Activated naive CD4-positive, alpha-beta T cell treated with anti-CD3 and anti-CD28 coated beads for 36 hours (primary cell): Measurements from ENCODE around the gene MICU2. TPM values are rescaled to one million over a fixed set of nuclear protein-coding genes. Genes with fewer than 3 reads are reported as not detected.
"Not testable (repeated sequence)": the region's sequence is repeated elsewhere in the genome, so short reads cannot be mapped to it uniquely, and the experiment has no call there.

ENCODE experiments used
- CTCF ChIA-PET: fragments of 350-600 bp; sonication (Branson Sonifier 250); formaldehyde crosslinking; loops from one replicate; lab custom pipeline; 2021; ENCODE audit warnings: antibody characterized with exemption; lab: Charles Lee
- DNase-seq: peaks from one replicate; pipeline ENCODE4 v3.0.0-alpha.2; 2020
- H3K27ac Mint-ChIP-seq: one replicate; pipeline ENCODE4 v1.8.0; 2021; ENCODE audit warnings: mild to moderate bottlenecking, mixed read lengths
- H3K27me3 Mint-ChIP-seq: one replicate; pipeline ENCODE4 v1.8.0; 2021; ENCODE audit warnings: low read depth, mixed read lengths
- H3K36me3 Mint-ChIP-seq: one replicate; pipeline ENCODE4 v1.8.0; 2021; ENCODE audit warnings: low read depth, mixed read lengths
- H3K4me1 Mint-ChIP-seq: one replicate; pipeline ENCODE4 v1.8.0; 2021; ENCODE audit warnings: low read depth, mixed read lengths
- H3K4me3 Mint-ChIP-seq: one replicate; pipeline ENCODE4 v1.8.0; 2021; ENCODE audit warnings: mild to moderate bottlenecking, moderate library complexity, mixed read lengths
- H3K9me3 Mint-ChIP-seq: one replicate; pipeline ENCODE4 v1.8.0; 2021; ENCODE audit warnings: mixed read lengths
- intact Hi-C: fragments of 100-400 bp; cut with micrococcal nuclease; formaldehyde crosslinking; loops from one replicate; pipeline ENCODE4 v1.15.1; 2023
- total RNA-seq, 2 experiments: library from RNA; stranded (reverse); gene quantifications; one replicate each; pipeline ENCODE4 v1.2.3, GENCODE V29; 2021

The MICU2 gene
- total RNA-seq, 2 experiments from 2014 or later, result 27.5 to 28.2 TPM

DNA sequence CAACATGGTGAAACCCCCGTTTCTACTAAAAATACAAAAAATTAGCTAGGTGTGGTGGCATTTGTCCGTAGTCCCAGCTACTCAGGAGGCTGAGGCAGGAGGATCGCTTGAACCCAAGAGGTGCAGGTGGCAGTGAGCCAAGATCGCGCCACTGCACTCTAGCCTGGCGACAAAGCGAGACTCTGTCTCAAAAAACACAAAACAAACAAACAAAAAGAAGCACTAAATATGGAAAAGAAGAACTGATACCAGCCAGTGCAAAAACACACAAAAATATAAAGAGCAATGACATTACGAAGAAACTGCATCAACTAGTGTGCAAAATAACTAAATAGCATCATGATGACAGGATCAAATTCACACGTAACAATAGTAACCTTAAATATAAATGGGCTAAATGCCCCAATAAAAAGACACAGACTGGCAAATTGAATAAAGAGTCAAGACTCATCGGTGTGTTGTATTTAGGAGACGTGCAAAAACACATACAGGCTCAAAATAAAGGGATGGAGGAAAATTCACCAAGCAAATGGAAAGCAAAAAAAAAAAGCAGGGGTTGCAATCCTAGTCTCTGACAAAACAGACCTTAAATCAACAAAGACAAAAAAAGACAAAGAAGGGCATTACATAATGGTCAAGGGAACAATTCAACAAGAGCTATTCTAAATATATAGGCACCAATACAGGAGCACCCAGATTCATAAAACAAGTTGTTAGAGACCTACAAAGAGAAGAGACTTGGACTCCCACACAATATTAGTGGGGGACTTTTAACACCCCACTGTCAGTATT lies 13.1 kb downstream of the MICU2 start:
- H3K4me3 Mint-ChIP-seq, intact Hi-C loops, DNase-seq, H3K9me3 Mint-ChIP-seq, H3K27ac Mint-ChIP-seq, H3K27me3 Mint-ChIP-seq: not testable (repeated sequence)
- CTCF ChIA-PET, result interaction anchor here (0.6 to 0.7 kb wide), 3 partner anchors 18 to 1145 kb away, joined by 3 to 5 read pairs (median 4); no protein-coding TSS in a partner anchor
- peaks cover 77% of the 10 kb centered on the region for H3K4me1 Mint-ChIP-seq
- H3K36me3 Mint-ChIP-seq, result peaks cover 18% of the 10 kb centered on the region

GRCh38 chr13:21590231-21590630 lies 13.7 kb downstream of the MICU2 start:
- H3K4me1 Mint-ChIP-seq, result peaks cover 70% of the 10 kb centered on the region
- CTCF ChIA-PET, result interaction anchor here (0.6 kb wide), 1 partner anchor 76 kb away, joined by 3 read pairs; no protein-coding TSS in a partner anchor
- H3K27ac Mint-ChIP-seq, result no peak overlapping the region
- H3K27me3 Mint-ChIP-seq, result no peaks in the 10 kb centered on the region
- H3K9me3 Mint-ChIP-seq, result peaks cover 4% of the 10 kb centered on the region
- intact Hi-C loops, result no loop called here
- no peak for DNase-seq
- H3K4me3 Mint-ChIP-seq, result no peak overlapping the region
- H3K36me3 Mint-ChIP-seq, result peaks cover 17% of the 10 kb centered on the region

DNA sequence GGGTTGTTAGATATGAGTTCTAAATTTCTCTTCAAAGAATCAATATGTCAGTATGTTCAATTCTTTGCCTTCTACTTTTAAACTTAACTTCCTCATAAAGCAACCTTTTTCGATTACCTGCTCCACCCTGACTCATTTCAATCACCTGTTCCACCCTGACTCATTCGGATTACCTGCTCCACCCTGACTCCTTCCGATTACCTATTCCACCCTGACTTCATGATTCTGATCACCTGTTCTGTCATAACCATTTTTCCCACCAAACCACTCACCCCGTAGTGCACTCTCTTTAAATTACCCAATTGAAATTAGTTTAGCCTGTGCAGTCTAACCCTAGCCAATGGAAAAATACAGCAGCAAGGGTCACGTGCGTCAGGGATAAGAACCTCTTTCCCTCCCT lies 14.5 kb downstream of the MICU2 start:
- peaks cover 19% of the 10 kb centered on the region for H3K36me3 Mint-ChIP-seq
- H3K4me3 Mint-ChIP-seq, CTCF ChIA-PET: not testable (repeated sequence)

DNA sequence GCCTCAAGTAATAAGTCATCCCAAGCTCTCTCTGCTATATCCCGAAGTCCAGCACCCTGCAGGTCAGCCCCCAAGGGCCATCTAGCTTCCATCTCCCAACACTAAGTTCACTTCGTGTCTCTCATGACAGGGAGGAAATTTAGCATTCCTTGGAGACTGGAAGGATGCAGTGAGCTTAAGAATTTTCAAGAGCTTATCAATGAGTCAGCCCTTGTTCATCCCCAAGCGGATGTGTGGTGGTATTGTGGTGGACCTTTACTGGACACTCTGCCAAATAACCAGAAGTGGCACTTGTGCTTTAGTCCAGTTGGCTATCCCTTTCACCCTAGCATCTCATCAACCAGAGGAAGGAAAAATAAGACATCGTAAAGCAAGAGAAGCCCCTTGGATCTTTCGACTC lies 15.6 kb downstream of the MICU2 start:
- H3K27me3 Mint-ChIP-seq, intact Hi-C loops, H3K9me3 Mint-ChIP-seq, H3K27ac Mint-ChIP-seq, DNase-seq, H3K4me3 Mint-ChIP-seq: not testable (repeated sequence)
- CTCF ChIA-PET, result interaction anchor here (0.6 kb wide), 1 partner anchor 432 kb away, joined by 4 read pairs; no protein-coding TSS in a partner anchor
- Mint-ChIP-seq H3K4me1 (peaks cover 55% of the 10 kb centered on the region), H3K36me3 (peaks cover 23% of the 10 kb centered on the region)

More for the DNA sequence above, 14.5 kb downstream of the MICU2 start:
- H3K9me3 Mint-ChIP-seq, H3K27ac Mint-ChIP-seq, H3K27me3 Mint-ChIP-seq, intact Hi-C loops, DNase-seq: not testable (repeated sequence)
- peaks cover 65% of the 10 kb centered on the region for H3K4me1 Mint-ChIP-seq

- Mint-ChIP-seq H3K4me1 (peaks cover 44% of the 10 kb centered on the region), H3K4me3 (no peak overlapping the region), H3K36me3 (peaks cover 28% of the 10 kb centered on the region), H3K27ac (no peak overlapping the region), H3K27me3 (no peaks in the 10 kb centered on the region), H3K9me3 (peaks cover 16% of the 10 kb centered on the region)
- DNase-seq, result no peak
- CTCF ChIA-PET, result interaction anchor here (0.7 kb wide), 1 partner anchor 19 kb away, joined by 3 read pairs; the partner anchor contains the start of gene MICU2
- intact Hi-C loops, result no loop called here
These were observed 18.9 kb downstream of the MICU2 start for GRCh38 chr13:21584973-21585592.

GRCh38 chr13:21583478-21583877 lies 20.5 kb downstream of the MICU2 start:
- CTCF ChIA-PET, result interaction anchor here (0.9 kb wide), 1 partner anchor 105 kb away, joined by 3 read pairs; no protein-coding TSS in a partner anchor
- Mint-ChIP-seq H3K4me3 (no peak overlapping the region), H3K4me1 (peaks cover 33% of the 10 kb centered on the region), H3K27me3 (no peaks in the 10 kb centered on the region), H3K36me3 (peaks cover 20% of the 10 kb centered on the region), H3K27ac (no peak overlapping the region), H3K9me3 (peaks cover 16% of the 10 kb centered on the region)
- no peak for DNase-seq
- intact Hi-C loops, result no loop called here

- Mint-ChIP-seq H3K36me3 (peaks cover 20% of the 10 kb centered on the region), H3K9me3 (peaks cover 16% of the 10 kb centered on the region), H3K27ac (no peak overlapping the region), H3K4me3 (no peak overlapping the region), H3K27me3 (no peaks in the 10 kb centered on the region), H3K4me1 (peaks cover 34% of the 10 kb centered on the region)
- intact Hi-C loops, result loop anchor here (1.0 kb wide), 1 partner anchor 24 kb away; the partner anchor contains the start of gene MICU2
- DNase-seq, result no peak
- CTCF ChIA-PET, result interaction anchor here (0.6 kb wide), 1 partner anchor 13 kb away, joined by 4 read pairs; no protein-coding TSS in a partner anchor
These were observed 23.2 kb downstream of the MICU2 start for GRCh38 chr13:21580736-21581135.

DNA sequence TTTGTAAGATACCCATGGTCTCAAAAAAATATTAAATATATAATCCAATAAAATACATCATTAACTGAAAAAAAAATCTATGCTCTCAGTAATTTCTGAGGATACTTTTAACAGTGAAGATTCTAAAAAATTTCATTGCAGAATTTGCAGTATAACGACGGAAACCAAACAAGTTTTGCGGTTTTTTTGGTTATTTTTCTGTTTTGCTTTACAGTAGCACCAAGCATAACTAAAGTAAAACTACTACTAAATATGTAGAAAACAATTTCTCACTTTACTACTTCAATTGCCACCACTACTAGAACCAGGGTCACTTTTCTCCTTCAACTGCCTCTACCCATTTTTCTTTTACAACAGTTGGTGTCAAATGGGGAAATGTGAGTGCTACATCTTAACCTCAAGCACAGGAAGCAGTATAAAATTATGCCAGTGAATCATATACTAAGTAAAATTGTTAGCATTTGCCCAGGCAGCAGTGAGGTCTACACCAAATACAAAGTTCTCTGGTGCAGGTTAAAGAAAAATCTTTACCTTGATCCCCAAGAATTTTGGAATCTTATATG lies 24.1 kb downstream of the MICU2 start:
- H3K36me3 Mint-ChIP-seq, result peaks cover 18% of the 10 kb centered on the region
- H3K9me3 Mint-ChIP-seq, result peaks cover 14% of the 10 kb centered on the region
- CTCF ChIA-PET, result no interaction called here
- H3K27me3 Mint-ChIP-seq, result no peaks in the 10 kb centered on the region
- peaks cover 40% of the 10 kb centered on the region for H3K4me1 Mint-ChIP-seq
- peak overlapping the region; percentile 41 for H3K27ac Mint-ChIP-seq
- DNase-seq, result no peak
- intact Hi-C loops, result loop anchor here (1.0 kb wide), 1 partner anchor 24 kb away; the partner anchor contains the start of gene MICU2
- no peak overlapping the region for H3K4me3 Mint-ChIP-seq

DNA sequence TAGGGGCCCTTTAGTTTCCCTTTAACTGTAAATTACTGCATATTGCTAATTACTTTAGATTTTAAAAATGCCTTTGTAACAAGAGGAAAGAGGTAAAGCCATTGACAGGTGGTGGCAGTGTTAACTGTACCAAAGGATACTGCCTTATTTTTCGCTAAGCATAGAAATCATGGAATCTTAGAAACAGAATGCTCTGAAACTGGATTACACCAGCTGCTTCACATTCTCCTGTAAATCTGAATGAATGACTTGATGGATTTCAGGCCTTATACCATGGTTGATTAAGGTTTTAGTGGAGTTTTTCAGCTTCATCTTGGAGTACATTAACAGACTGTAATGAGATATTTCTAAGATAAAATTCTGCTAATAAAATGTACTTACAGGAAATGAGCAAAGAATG lies 25.2 kb downstream of the MICU2 start:
- intact Hi-C loops, result no loop called here
- Mint-ChIP-seq H3K4me3 (no peak overlapping the region), H3K9me3 (peaks cover 11% of the 10 kb centered on the region), H3K4me1 (peaks cover 51% of the 10 kb centered on the region), H3K27me3 (no peaks in the 10 kb centered on the region), H3K27ac (no peak overlapping the region), H3K36me3 (peaks cover 12% of the 10 kb centered on the region)
- CTCF ChIA-PET, result no interaction called here
- no peak for DNase-seq

- Mint-ChIP-seq H3K36me3 (no peaks in the 10 kb centered on the region), H3K4me3 (no peak overlapping the region), H3K9me3 (no peaks in the 10 kb centered on the region), H3K4me1 (peaks cover 45% of the 10 kb centered on the region), H3K27me3 (no peaks in the 10 kb centered on the region), H3K27ac (no peak overlapping the region)
- no peak for DNase-seq
- intact Hi-C loops, result no loop called here
- CTCF ChIA-PET, result no interaction called here
These were observed 27.5 kb downstream of the MICU2 start for GRCh38 chr13:21576426-21576825.

DNA sequence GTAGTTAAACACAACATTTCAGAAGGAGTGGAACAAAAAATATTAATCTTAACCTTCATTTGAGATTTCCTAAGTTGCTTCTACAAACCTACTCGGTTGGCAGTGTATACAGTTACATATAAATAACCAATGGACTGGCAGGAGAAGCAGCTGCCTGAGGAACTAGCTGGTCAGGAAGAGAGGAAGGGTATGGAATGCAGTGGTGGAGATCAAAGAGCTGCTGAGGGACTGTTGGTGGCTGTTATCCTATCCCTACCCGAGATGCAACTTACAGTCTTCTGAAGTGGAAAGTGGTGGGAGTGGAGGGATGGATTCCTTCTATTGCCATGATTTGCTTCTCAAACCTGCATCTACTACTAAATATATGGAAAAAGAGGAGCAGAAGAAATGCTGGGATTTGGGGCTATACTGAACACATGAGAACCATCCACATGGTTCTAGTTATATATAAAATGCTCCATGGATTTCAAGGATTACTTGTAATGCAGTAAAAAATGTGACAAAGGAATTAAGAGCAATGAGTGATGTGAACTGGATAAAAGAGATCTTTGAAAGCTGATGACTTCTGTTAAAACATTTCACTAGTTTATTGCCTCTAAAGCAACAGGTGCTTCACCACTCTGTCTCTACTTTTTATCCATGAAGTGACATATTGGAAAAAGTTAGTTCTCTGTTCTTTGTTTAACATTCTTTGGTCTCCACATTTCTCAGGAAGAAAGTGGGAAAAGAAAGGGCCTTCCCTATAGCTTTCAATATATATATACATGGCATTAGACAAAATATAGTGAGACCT lies 29.9 kb downstream of the MICU2 start:
- Mint-ChIP-seq H3K4me3 (no peak overlapping the region), H3K4me1 (peaks cover 36% of the 10 kb centered on the region), H3K9me3 (no peaks in the 10 kb centered on the region), H3K27me3 (no peaks in the 10 kb centered on the region), H3K36me3 (no peaks in the 10 kb centered on the region), H3K27ac (no peak overlapping the region)
- no peak for DNase-seq
- intact Hi-C loops, result no loop called here
- CTCF ChIA-PET, result interaction anchor here (0.6 kb wide), 1 partner anchor 278 kb away, joined by 3 read pairs; no protein-coding TSS in a partner anchor
